GM08714 (cell line): Measurements from ENCODE around the gene RBSN.
"Not testable (repeated sequence)": the region's sequence is repeated elsewhere in the genome, so short reads cannot be mapped to it uniquely, and the experiment has no call there.

Experiments used
- H3K4me3 ChIP-seq: fragments of 200-500 bp; sonication (Bioruptor generic); 2 replicates; pipeline ENCODE4 v1.5.1; 2014; ENCODE audit warnings: mild to moderate bottlenecking, low read length, inconsistent platforms
- ZNF274 ChIP-seq: IDR thresholded peaks from 2 replicates; pipeline ENCODE4 v1.6.1; 2012; ENCODE audit warnings: mild to moderate bottlenecking, low read depth, low read length

Gene RBSN

GRCh38 chr3:15098503-15099363 is at the start of gene RBSN:
Gene RBSN, minus strand, starts transcription at chr3:15099148. Its CDS starts 3,028 bp downstream, at chr3:15096120.
- no peak for TF ChIP-seq ZNF274
- peak within 1 kb of the TSS; percentile 97 for H3K4me3 ChIP-seq

GRCh38 chr3:15148614-15149013 is 49.7 kb upstream of the RBSN start:
- TF ChIP-seq ZNF274: no peak
- no peak overlapping the region for H3K4me3 ChIP-seq

GRCh38 chr3:15136885-15137284 is 37.9 kb upstream of the RBSN start:
- not testable (repeated sequence) for H3K4me3 ChIP-seq

- H3K4me3 ChIP-seq: not testable (repeated sequence)
Observed at GRCh38 chr3:15134968-15135367, 36.0 kb upstream of the RBSN start.

- not testable (repeated sequence) for H3K4me3 ChIP-seq
Observed at GRCh38 chr3:15128403-15128802, 29.5 kb upstream of the RBSN start.

- H3K4me3 ChIP-seq: not testable (repeated sequence)
Observed at GRCh38 chr3:15126975-15127374, 28.0 kb upstream of the RBSN start.

- TF ChIP-seq ZNF274: no peak
- H3K4me3 ChIP-seq: no peak overlapping the region
Observed at GRCh38 chr3:15122398-15122797, 23.4 kb upstream of the RBSN start.

- no peak for TF ChIP-seq ZNF274
- no peak overlapping the region for H3K4me3 ChIP-seq
Observed at GRCh38 chr3:15121936-15122335, 23.0 kb upstream of the RBSN start.

- no peak overlapping the region for H3K4me3 ChIP-seq
- no peak for TF ChIP-seq ZNF274
Observed at GRCh38 chr3:15120986-15121385, 22.0 kb upstream of the RBSN start.

GRCh38 chr3:15117011-15117410 is 18.1 kb upstream of the RBSN start:
- no peak for TF ChIP-seq ZNF274
- H3K4me3 ChIP-seq: no peak overlapping the region

- H3K4me3 ChIP-seq: no peak overlapping the region
- TF ChIP-seq ZNF274: no peak
Observed at GRCh38 chr3:15116032-15116669, 17.2 kb upstream of the RBSN start.

GRCh38 chr3:15114466-15115358 is 15.8 kb upstream of the RBSN start:
- no peak overlapping the region for H3K4me3 ChIP-seq
- TF ChIP-seq ZNF274: no peak

GRCh38 chr3:15113884-15114283 is 14.9 kb upstream of the RBSN start:
- no peak for TF ChIP-seq ZNF274
- H3K4me3 ChIP-seq: no peak overlapping the region

- no peak for TF ChIP-seq ZNF274
- no peak overlapping the region for H3K4me3 ChIP-seq
Observed at GRCh38 chr3:15113471-15113870, 14.5 kb upstream of the RBSN start.

GRCh38 chr3:15112011-15112410 is 13.1 kb upstream of the RBSN start:
- no peak for TF ChIP-seq ZNF274
- H3K4me3 ChIP-seq: no peak overlapping the region
